Neuronal stem cell (in vitro differentiated cells): Measurements from ENCODE around the gene SNX25.

Source experiments
- DNase-seq: peaks from one replicate; pipeline ENCODE4 v3.0.0-alpha.2; 2013; ENCODE audit warnings: low spot score
- H2AFZ ChIP-seq: one replicate; pipeline ENCODE4 v1.6.1; 2013; ENCODE audit warnings: mild to moderate bottlenecking, low read length, inconsistent platforms
- H2AK5ac ChIP-seq: 2 replicates; pipeline ENCODE4 v1.6.1; 2013; ENCODE audit warnings: low read depth, mild to moderate bottlenecking, inconsistent platforms, low read length, moderate library complexity, mixed read lengths
- H2BK120ac ChIP-seq: 2 replicates; pipeline ENCODE4 v1.6.1; 2013; ENCODE audit warnings: low read depth, mild to moderate bottlenecking, inconsistent platforms, low read length, moderate library complexity, mixed read lengths
- H2BK12ac ChIP-seq: one replicate; pipeline ENCODE4 v1.6.1; 2013; ENCODE audit warnings: low read length, inconsistent platforms
- H2BK15ac ChIP-seq: 2 replicates; pipeline ENCODE4 v1.6.1; 2013; ENCODE audit warnings: mild to moderate bottlenecking, low read length, inconsistent platforms, mixed read lengths
- H2BK5ac ChIP-seq: one replicate; pipeline ENCODE4 v1.6.1; 2013; ENCODE audit warnings: inconsistent platforms, mild to moderate bottlenecking, low read length, moderate library complexity
- H3K14ac ChIP-seq: one replicate; pipeline ENCODE4 v1.6.1; 2013; ENCODE audit warnings: low read length, inconsistent platforms
- H3K18ac ChIP-seq: 2 replicates; pipeline ENCODE4 v1.6.1; 2013; ENCODE audit warnings: low read length, inconsistent platforms
- H3K23ac ChIP-seq: 2 replicates; pipeline ENCODE4 v1.6.1; 2013; ENCODE audit warnings: low read depth, mild to moderate bottlenecking, mixed read lengths, low read length, inconsistent platforms; ENCODE audit not compliant: poor library complexity
- H3K27ac ChIP-seq: replicated peaks from 3 replicates; pipeline ENCODE4 v1.5.1; 2013; ENCODE audit warnings: low read length, inconsistent platforms
- H3K27me3 ChIP-seq, 3 experiments: 2 replicates each; pipeline ENCODE4 v1.6.1; 2013; ENCODE audit warnings: low read length in 3 of 3, mild to moderate bottlenecking in 2 of 3, inconsistent platforms in 1 of 3, low read depth in 1 of 3, mixed read lengths in 1 of 3, moderate library complexity in 1 of 3; ENCODE audit not compliant: control insufficient read depth in 3 of 3, insufficient read depth in 3 of 3
- H3K36me3 ChIP-seq, 2 donors: replicated peaks in 1 of 2; 2 replicates each; pipeline ENCODE4 v1.6.1; 2013; ENCODE audit warnings: low read length in 2 of 2; ENCODE audit not compliant: control insufficient read depth in 2 of 2, insufficient read depth in 2 of 2
- H3K4ac ChIP-seq: 2 replicates; pipeline ENCODE4 v1.6.1; 2013; ENCODE audit warnings: inconsistent platforms, mild to moderate bottlenecking, low read length, moderate library complexity
- H3K4me1 ChIP-seq, 2 donors: 1 replicate in 1 of 2; 2 replicates in 1 of 2; pipeline ENCODE4 v1.6.1; 2013; ENCODE audit warnings: low read length in 2 of 2, low read depth in 1 of 2; ENCODE audit not compliant: control insufficient read depth in 2 of 2, insufficient read depth in 1 of 2
- H3K4me2 ChIP-seq: one replicate; pipeline ENCODE4 v1.6.1; 2013; ENCODE audit warnings: mild to moderate bottlenecking, low read length, inconsistent platforms; ENCODE audit not compliant: insufficient read depth, poor library complexity, severe bottlenecking
- H3K4me3 ChIP-seq, 2 donors: 2 replicates each; pipeline ENCODE4 v1.5.1; 2013; ENCODE audit warnings: low read length in 2 of 2, mild to moderate bottlenecking in 2 of 2, inconsistent platforms in 1 of 2, moderate library complexity in 1 of 2
- H3K79me1 ChIP-seq: one replicate; pipeline ENCODE4 v1.6.1; 2013; ENCODE audit warnings: low read depth, mild to moderate bottlenecking, inconsistent platforms, low read length, moderate library complexity
- H3K9ac ChIP-seq: one replicate; pipeline ENCODE4 v1.6.1; 2013; ENCODE audit warnings: mild to moderate bottlenecking, low read depth, low read length, inconsistent platforms; ENCODE audit not compliant: poor library complexity
- H3K9me3 ChIP-seq, 2 donors: replicated peaks in 1 of 2; 2 replicates each; pipeline versions ENCODE3 to v1.6.1; 2013; ENCODE audit warnings: low read length in 2 of 2, mild to moderate bottlenecking in 2 of 2, inconsistent platforms in 1 of 2, low read depth in 1 of 2, mixed read lengths in 1 of 2, moderate library complexity in 1 of 2; ENCODE audit not compliant: control insufficient read depth in 2 of 2, insufficient read depth in 1 of 2
- H4K8ac ChIP-seq: one replicate; pipeline ENCODE4 v1.6.1; 2013; ENCODE audit warnings: low read depth, mild to moderate bottlenecking, inconsistent platforms, low read length, moderate library complexity
- H4K91ac ChIP-seq: one replicate; pipeline ENCODE4 v1.6.1; 2013; ENCODE audit warnings: low read length, low read depth, mild to moderate bottlenecking, inconsistent platforms; ENCODE audit not compliant: poor library complexity
- WGBS, 2 donors: extraction: QIAGEN DNeasy Blood & Tissue Kit; methylation state at CpG; one replicate each; pipeline ENCODE4 v1.1.7; 2013; ENCODE audit warnings: missing lambda C conversion rate in 2 of 2, mixed read lengths in 1 of 2; ENCODE audit not compliant: insufficient read length in 2 of 2, insufficient replicate concordance in 1 of 2; ENCODE audit errors: extremely low coverage in 2 of 2; 5-methylcytosine and 5-hydroxymethylcytosine counted together

SNX25 gene

GRCh38 chr4:185357733-185358440 lies 148.5 kb downstream of the SNX25 start:
- Histone ChIP-seq H3K18ac (no peak overlapping the region), H3K27ac (no peak overlapping the region), H4K8ac (no peak overlapping the region), H3K4me3 (no peak overlapping the region), H3K36me3 (peaks cover 0 to 16% of the 10 kb centered on the region in 2 donors), H3K23ac (no peak overlapping the region), H3K79me1 (no peaks in the 10 kb centered on the region), H3K4me2 (no peak overlapping the region), H3K4ac (no peak overlapping the region), H2BK12ac (no peak overlapping the region), H3K9me3 (no peaks in the 10 kb centered on the region), H4K91ac (no peak overlapping the region), H2BK5ac (no peak overlapping the region), H3K4me1 (no peaks in the 10 kb centered on the region), H2BK15ac (no peak overlapping the region), H2AFZ (no peak overlapping the region), H3K14ac (no peak overlapping the region), H2BK120ac (no peak overlapping the region), H2AK5ac (no peak overlapping the region), H3K27me3 (no peaks in the 10 kb centered on the region), H3K9ac (no peak overlapping the region)
- DNase-seq, result no peak
- no CpG with 5 or more reads among the region's 7 CpGs for WGBS, 2 donors

DNA sequence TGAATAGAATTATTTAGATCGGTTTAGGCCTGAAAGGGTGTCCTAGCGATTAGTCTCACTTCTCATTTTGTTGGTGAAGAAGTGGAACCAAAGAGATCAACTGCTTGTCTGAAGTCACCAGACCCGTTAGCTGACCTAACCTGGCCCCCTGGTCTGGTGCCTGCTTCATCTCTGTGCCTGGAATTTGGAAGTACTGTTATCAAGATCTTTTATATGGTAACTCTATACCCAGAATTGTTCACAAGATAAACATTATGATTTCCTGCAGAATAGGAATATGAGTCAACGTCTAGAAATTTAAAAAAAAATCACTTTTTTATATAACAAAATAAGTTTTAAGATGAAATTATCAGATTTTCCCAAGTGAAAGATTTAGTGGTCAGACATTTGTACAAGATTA lies 149.1 kb downstream of the SNX25 start:
- H3K27ac ChIP-seq, result no peak overlapping the region
- no peak overlapping the region for H3K9ac ChIP-seq
- no peak overlapping the region for H4K91ac ChIP-seq
- H3K27me3 ChIP-seq, result no peaks in the 10 kb centered on the region
- H2BK15ac ChIP-seq, result no peak overlapping the region
- no peaks in the 10 kb centered on the region for H3K9me3 ChIP-seq
- no peak overlapping the region for H2BK120ac ChIP-seq
- H3K18ac ChIP-seq, result no peak overlapping the region
- no peak overlapping the region for H3K14ac ChIP-seq
- no peak overlapping the region for H3K4ac ChIP-seq
- H2BK5ac ChIP-seq, result no peak overlapping the region
- no peaks in the 10 kb centered on the region for H3K79me1 ChIP-seq
- H4K8ac ChIP-seq, result no peak overlapping the region
- H3K4me1 ChIP-seq, result no peaks in the 10 kb centered on the region
- H2AK5ac ChIP-seq, result no peak overlapping the region
- H3K23ac ChIP-seq, result no peak overlapping the region
- no peak overlapping the region for H2BK12ac ChIP-seq
- H2AFZ ChIP-seq, result no peak overlapping the region
- peaks cover 0 to 20% of the 10 kb centered on the region in 2 donors for H3K36me3 ChIP-seq
- DNase-seq, result no peak
- WGBS, 2 donors, result no CpG with 5 or more reads among the region's 4 CpGs
- no peak overlapping the region for H3K4me2 ChIP-seq
- no peak overlapping the region for H3K4me3 ChIP-seq

GRCh38 chr4:185358959-185359358 lies 149.6 kb downstream of the SNX25 start:
- Histone ChIP-seq H3K4me1 (no peaks in the 10 kb centered on the region), H3K9ac (no peak overlapping the region), H3K4me2 (no peak overlapping the region), H2AFZ (no peak overlapping the region), H3K4me3 (no peak overlapping the region), H2BK15ac (no peak overlapping the region), H3K79me1 (no peaks in the 10 kb centered on the region), H3K9me3 (no peaks in the 10 kb centered on the region), H4K8ac (no peak overlapping the region), H2BK120ac (no peak overlapping the region), H3K23ac (no peak overlapping the region), H3K4ac (no peak overlapping the region), H3K18ac (no peak overlapping the region), H4K91ac (no peak overlapping the region), H3K14ac (no peak overlapping the region), H3K36me3 (peaks cover 0 to 19% of the 10 kb centered on the region in 2 donors), H2AK5ac (no peak overlapping the region), H3K27me3 (no peaks in the 10 kb centered on the region), H2BK12ac (no peak overlapping the region), H3K27ac (no peak overlapping the region), H2BK5ac (no peak overlapping the region)
- no CpG with 5 or more reads among the region's 4 CpGs for WGBS, 2 donors
- peak; percentile 2 for DNase-seq

DNA sequence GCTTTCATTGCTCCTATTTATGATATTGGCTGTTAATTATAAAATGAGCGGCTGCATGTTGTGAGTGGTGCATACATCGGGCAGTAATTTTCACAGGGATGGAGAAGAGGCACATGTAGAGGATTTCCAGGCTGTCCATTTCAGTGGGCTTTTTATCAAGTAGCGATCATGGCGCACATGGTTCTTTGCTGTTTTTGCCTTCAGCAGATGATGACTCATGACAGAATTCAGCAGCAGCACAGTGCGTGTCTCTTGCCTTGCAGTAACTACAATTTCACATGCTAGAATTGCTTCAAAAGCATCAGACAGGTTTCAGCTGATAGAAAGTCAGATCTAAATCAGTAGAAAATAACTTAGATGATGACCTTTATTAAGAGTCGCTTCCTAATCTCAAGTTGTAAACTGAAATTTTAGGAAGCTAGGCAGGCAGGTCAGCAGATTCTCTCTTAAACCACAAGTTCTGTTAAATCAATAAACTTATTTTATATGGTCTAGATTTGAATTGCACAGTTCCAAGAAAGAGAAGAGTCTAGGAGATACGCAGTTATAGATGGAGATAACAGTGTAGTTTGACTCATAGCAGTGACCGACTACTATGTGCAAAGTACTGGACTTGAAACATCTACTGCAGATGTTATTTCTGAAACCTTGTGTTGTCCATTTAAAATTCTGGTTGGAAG lies 150.5 kb downstream of the SNX25 start:
- H3K4me2 ChIP-seq, result no peak overlapping the region
- H4K8ac ChIP-seq, result no peak overlapping the region
- H3K79me1 ChIP-seq, result no peaks in the 10 kb centered on the region
- no peak overlapping the region for H2BK15ac ChIP-seq
- H3K27ac ChIP-seq, result no peak overlapping the region
- H3K18ac ChIP-seq, result no peak overlapping the region
- H3K4ac ChIP-seq, result no peak overlapping the region
- H2BK5ac ChIP-seq, result no peak overlapping the region
- no peak overlapping the region for H4K91ac ChIP-seq
- H3K9ac ChIP-seq, result no peak overlapping the region
- no CpG with 5 or more reads among the region's 8 CpGs for WGBS, 2 donors
- no peak overlapping the region for H2BK12ac ChIP-seq
- H2AFZ ChIP-seq, result no peak overlapping the region
- no peaks in the 10 kb centered on the region for H3K4me1 ChIP-seq
- no peak overlapping the region for H2AK5ac ChIP-seq
- H3K36me3 ChIP-seq, result peaks cover 1 to 11% of the 10 kb centered on the region in 2 donors
- no peak overlapping the region for H2BK120ac ChIP-seq
- DNase-seq, result no peak
- H3K4me3 ChIP-seq, result no peak overlapping the region
- H3K14ac ChIP-seq, result no peak overlapping the region
- no peaks in the 10 kb centered on the region for H3K9me3 ChIP-seq
- H3K23ac ChIP-seq, result no peak overlapping the region
- no peaks in the 10 kb centered on the region for H3K27me3 ChIP-seq
